IMR-90 (cell line): ENCODE results near the gene CSK. TPM values are rescaled to one million over a fixed set of nuclear protein-coding genes. Genes with fewer than 3 reads are reported as not detected.

Experiments used
- ATAC-seq: fragments of 200-7000 bp; cut with Tn5 transposase; 2 replicates; pipeline ENCODE4 v1.9.1; 2020; ENCODE audit warnings: low read depth, mild to moderate bottlenecking, moderate library complexity
- BruUV-seq: library from RNA; stranded (reverse); fragments of 400-500 nt; replicated peaks from 2 replicates; lab custom pipeline; 2021; lab: Mats Ljungman, UMichigan
- CTCF ChIA-PET: fragments of 300-600 bp; formaldehyde crosslinking; extraction: SDS; loops from one replicate; lab custom pipeline; 2021; ENCODE audit warnings: antibody characterized with exemption; lab: Yijun Ruan, JAX
- POLR2A ChIA-PET: fragments of 300-600 bp; sonication (Branson Sonifier 250); formaldehyde crosslinking; loops from one replicate; lab custom pipeline; 2022; ENCODE audit warnings: antibody characterized with exemption; ENCODE audit not compliant: unreplicated experiment; lab: Charles Lee
- DNase-seq: peaks from one replicate; pipeline ENCODE4 v3.0.0; 2013
- H2AFZ ChIP-seq: replicated peaks from 2 replicates; pipeline ENCODE3; 2013; ENCODE audit warnings: low read length, mild to moderate bottlenecking; ENCODE audit not compliant: poor library complexity
- H2AK5ac ChIP-seq: 2 replicates; pipeline ENCODE4 v1.6.1; 2013; ENCODE audit warnings: low read depth, low read length, inconsistent platforms
- H2AK9ac ChIP-seq: replicated peaks from 2 replicates; pipeline ENCODE3; 2013; ENCODE audit warnings: mild to moderate bottlenecking, low read depth, low read length, moderate library complexity; ENCODE audit not compliant: poor library complexity
- H2BK120ac ChIP-seq: 2 replicates; pipeline ENCODE4 v1.6.1; 2013; ENCODE audit warnings: low read depth, low read length, inconsistent platforms
- H2BK15ac ChIP-seq: 3 replicates; pipeline ENCODE4 v1.6.1; 2013; ENCODE audit warnings: low read depth, low read length, inconsistent platforms
- H2BK20ac ChIP-seq: 2 replicates; pipeline ENCODE4 v1.6.1; 2013; ENCODE audit warnings: low read depth, mild to moderate bottlenecking, inconsistent platforms, low read length, moderate library complexity
- H2BK5ac ChIP-seq: 2 replicates; pipeline ENCODE4 v1.6.1; 2013; ENCODE audit warnings: mild to moderate bottlenecking, low read depth, low read length, inconsistent platforms; ENCODE audit not compliant: poor library complexity, severe bottlenecking
- H3K14ac ChIP-seq: replicated peaks from 2 replicates; pipeline ENCODE4 v1.6.1; 2013; ENCODE audit warnings: low read depth, low read length, inconsistent platforms
- H3K18ac ChIP-seq: 2 replicates; pipeline ENCODE4 v1.6.1; 2013; ENCODE audit warnings: low read depth, low read length, control low read depth
- H3K23ac ChIP-seq: 2 replicates; pipeline ENCODE4 v1.6.1; 2013; ENCODE audit warnings: low read depth, low read length, inconsistent platforms
- H3K27ac ChIP-seq: 2 replicates; pipeline ENCODE4 v1.5.1; 2013; ENCODE audit warnings: mild to moderate bottlenecking, control low read depth, low read length; ENCODE audit not compliant: insufficient read depth
- H3K27me3 ChIP-seq: 2 replicates; pipeline ENCODE4 v1.6.1; 2013; ENCODE audit warnings: low read length; ENCODE audit not compliant: control insufficient read depth, insufficient read depth
- H3K36me3 ChIP-seq: 2 replicates; pipeline ENCODE4 v1.6.1; 2013; ENCODE audit warnings: low read length, mixed read lengths; ENCODE audit not compliant: control insufficient read depth, insufficient read depth
- H3K4ac ChIP-seq: 2 replicates; pipeline ENCODE4 v1.6.1; 2013; ENCODE audit warnings: low read depth, low read length, inconsistent platforms
- H3K4me1 ChIP-seq: 2 replicates; pipeline ENCODE4 v1.6.1; 2013; ENCODE audit warnings: low read length, mixed read lengths; ENCODE audit not compliant: control insufficient read depth, insufficient read depth
- H3K4me2 ChIP-seq: 2 replicates; pipeline ENCODE4 v1.6.1; 2013; ENCODE audit warnings: low read depth, mild to moderate bottlenecking, control low read depth, low read length, moderate library complexity
- H3K4me3 ChIP-seq: 2 replicates; pipeline ENCODE4 v1.5.1; 2013; ENCODE audit warnings: low read depth, mild to moderate bottlenecking, control low read depth, low read length, moderate library complexity; ENCODE audit not compliant: insufficient read depth
- H3K56ac ChIP-seq: 2 replicates; pipeline ENCODE4 v1.6.1; 2013; ENCODE audit warnings: low read length, inconsistent platforms; ENCODE audit not compliant: insufficient read depth; ENCODE audit errors: extremely low read depth
- H3K79me1 ChIP-seq, 2 experiments: 2 replicates each; pipeline ENCODE4 v1.6.1; 2013; ENCODE audit warnings: low read length in 2 of 2, inconsistent platforms in 1 of 2, low read depth in 1 of 2
- H3K9ac ChIP-seq: 2 replicates; pipeline ENCODE4 v1.6.1; 2013; ENCODE audit warnings: low read depth, low read length, control low read depth
- H3K9me1 ChIP-seq: 2 replicates; pipeline ENCODE4 v1.6.1; 2013; ENCODE audit warnings: low read length, inconsistent platforms; ENCODE audit not compliant: insufficient read depth
- H3K9me3 ChIP-seq: 2 replicates; pipeline ENCODE4 v1.6.1; 2013; ENCODE audit warnings: low read length; ENCODE audit not compliant: control insufficient read depth, insufficient read depth
- H4K20me1 ChIP-seq: 2 replicates; pipeline ENCODE4 v1.6.1; 2013; ENCODE audit warnings: low read length, inconsistent platforms; ENCODE audit not compliant: insufficient read depth
- H4K5ac ChIP-seq: 2 replicates; pipeline ENCODE4 v1.6.1; 2013; ENCODE audit warnings: mild to moderate bottlenecking, low read depth, low read length, control low read depth
- H4K8ac ChIP-seq, 2 experiments: 2 replicates each; pipeline ENCODE4 v1.6.1; 2013; ENCODE audit warnings: low read depth in 2 of 2, low read length in 2 of 2, control low read depth in 1 of 2, inconsistent platforms in 1 of 2
- H4K91ac ChIP-seq: 2 replicates; pipeline ENCODE4 v1.6.1; 2013; ENCODE audit warnings: low read depth, low read length, inconsistent platforms; ENCODE audit not compliant: insufficient read depth
- BHLHE40 ChIP-seq: fragments of 150-350 bp; IDR thresholded peaks from 2 replicates; pipeline ENCODE4 v1.6.1; 2016; ENCODE audit warnings: mild to moderate bottlenecking, low read depth, low read length
- MAZ ChIP-seq: IDR thresholded peaks from 2 replicates; pipeline ENCODE4 v1.6.1; 2012; ENCODE audit warnings: low read depth, mild to moderate bottlenecking, low read length, improper control_type of control experiment, moderate library complexity, borderline replicate concordance
- RCOR1 ChIP-seq: IDR thresholded peaks from 2 replicates; pipeline ENCODE4 v1.6.1; 2012; ENCODE audit warnings: mild to moderate bottlenecking, low read length, improper control_type of control experiment; ENCODE audit not compliant: insufficient replicate concordance
- WGBS, 2 experiments: methylation state at CpG; one replicate each; pipeline versions ENCODE4 v1.1.5 to v1.1.7; 2013; ENCODE audit warnings: missing lambda C conversion rate in 2 of 2; ENCODE audit not compliant: insufficient read length in 1 of 2; ENCODE audit errors: extremely low coverage in 2 of 2; 5-methylcytosine and 5-hydroxymethylcytosine counted together
- dilution Hi-C: fragments of 300-500 bp; cut with HindIII; formaldehyde crosslinking; loops from one replicate; pipeline ENCODE4 v1.14.3; 2018; ENCODE audit warnings: low sequenced_read_pairs; ENCODE audit not compliant: unreplicated experiment
- in situ Hi-C: fragments of 300-500 bp; cut with MboI; formaldehyde crosslinking; loops from 3 replicates; pipeline ENCODE4 v1.14.3; 2019; ENCODE audit warnings: low sequenced_read_pairs, inconsistent platforms, mixed read lengths
- intact Hi-C: fragments of 100-400 bp; cut with micrococcal nuclease; formaldehyde crosslinking; loops from 2 replicates; pipeline ENCODE4 v1.10.0; 2022
- polyA plus RNA-seq, 3 experiments: library from polyadenylated mRNA; depleted of rRNA; stranded (reverse); fragments of >200 nt; gene quantifications; 2 replicates each; pipeline ENCODE4 v1.2.3, GENCODE V29; 2012; ENCODE audit warnings: low replicate concordance in 1 of 3
- total RNA-seq: library from RNA; depleted of rRNA; stranded (reverse); fragments of >200 nt; gene quantifications from 2 replicates; pipeline ENCODE4 v1.2.3, GENCODE V29; 2012

CSK gene
- total and polyA plus RNA-seq, 2 of the 4 experiments (the other 2 are of a cell fraction), result 10.8 to 54.0 TPM

DNA sequence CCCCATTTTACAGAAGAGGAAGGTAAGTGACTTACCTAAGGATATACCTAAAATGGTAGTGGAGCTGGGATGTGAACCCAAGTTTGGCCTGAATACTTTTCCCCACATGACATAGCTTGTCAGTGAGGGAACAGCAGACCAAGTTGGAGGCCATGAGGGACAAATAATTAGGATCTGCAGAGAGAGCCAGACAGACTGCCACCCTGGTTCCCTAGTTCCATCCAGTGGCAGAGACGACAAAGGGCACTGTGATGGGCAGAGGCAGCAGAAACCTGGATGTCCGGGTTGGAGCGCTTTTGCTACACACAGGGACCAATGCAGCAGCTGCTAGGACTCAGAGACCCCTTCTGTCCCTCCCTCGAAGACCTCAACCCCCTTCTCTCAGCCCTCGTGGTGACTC lies 45.7 kb downstream of the CSK start:
- H2BK5ac ChIP-seq, result no peak overlapping the region
- no peak overlapping the region for H3K18ac ChIP-seq
- H2AK5ac ChIP-seq, result no peak overlapping the region
- no peak overlapping the region for H2BK15ac ChIP-seq
- no peak overlapping the region for H4K8ac ChIP-seq
- dilution Hi-C loops, result no loop called here
- H3K79me1 ChIP-seq, result no peaks in the 10 kb centered on the region
- H4K91ac ChIP-seq, result no peak overlapping the region
- no peak overlapping the region for H3K27ac ChIP-seq
- H3K4me1 ChIP-seq, result no peaks in the 10 kb centered on the region
- no peak overlapping the region for H2BK20ac ChIP-seq
- no peak for DNase-seq
- no peak overlapping the region for H3K4me2 ChIP-seq
- H3K4me3 ChIP-seq, result no peak overlapping the region
- H2BK120ac ChIP-seq, result no peak overlapping the region
- no peaks in the 10 kb centered on the region for H3K36me3 ChIP-seq
- no peak overlapping the region for H2AFZ ChIP-seq
- in situ Hi-C loops, result no loop called here
- H3K23ac ChIP-seq, result no peak overlapping the region
- no peak for TF ChIP-seq BHLHE40
- no peak for TF ChIP-seq MAZ
- no peak for TF ChIP-seq RCOR1
- no peak overlapping the region for H2AK9ac ChIP-seq
- H4K5ac ChIP-seq, result no peak overlapping the region
- BruUV-seq, result no TSS peak
- H3K56ac ChIP-seq, result no peak overlapping the region
- H3K14ac ChIP-seq, result no peak overlapping the region
- ATAC-seq, result no peak
- H3K27me3 ChIP-seq, result peaks cover 54% of the 10 kb centered on the region
- 63% methylated on average over 3 of the region's 5 CpGs; no CpG with 5 or more reads in 1 of the 2 experiments for WGBS, 2 experiments
- no peak overlapping the region for H3K9ac ChIP-seq
- POLR2A ChIA-PET, result no interaction called here
- H3K9me3 ChIP-seq, result no peaks in the 10 kb centered on the region
- H3K4ac ChIP-seq, result no peak overlapping the region
- CTCF ChIA-PET, result no interaction called here
- H3K9me1 ChIP-seq, result no peaks in the 10 kb centered on the region
- intact Hi-C loops, result no loop called here
- H4K20me1 ChIP-seq, result no peaks in the 10 kb centered on the region; the same call in 1 of the 2 replicates
